Left lung (tissue), 10 donors: Measurements from ENCODE around the gene CES4A. TPM values are rescaled to one million over a fixed set of nuclear protein-coding genes. Genes with fewer than 3 reads are reported as not detected.
"Not testable (repeated sequence)": the region's sequence is repeated elsewhere in the genome, so short reads cannot be mapped to it uniquely, and the experiment has no call there.

Source experiments
- ATAC-seq: fragments of 200-7000 bp; cut with Tn5 transposase; one replicate; pipeline ENCODE4 v1.9.1; 2020; ENCODE audit warnings: moderate library complexity
- DNase-seq, 4 donors: peaks; one replicate each; pipeline ENCODE4 v3.0.0-alpha.2; 2013 to 2020
- H3K27ac ChIP-seq, 2 donors: fragments of 200-600 bp; sonication (generic) in 1 of 2; one replicate each; pipeline versions ENCODE4 v1.5.0 to v1.8.0; 2020 to 2021
- H3K27me3 ChIP-seq, 2 donors: fragments of 200-600 bp; sonication (generic) in 1 of 2; one replicate each; pipeline versions ENCODE4 v1.5.0 to v1.8.0; 2020 to 2021
- H3K36me3 ChIP-seq, 2 donors: fragments of 200-600 bp; sonication (generic) in 1 of 2; one replicate each; pipeline versions ENCODE4 v1.5.0 to v1.8.0; 2020 to 2021
- H3K4me1 ChIP-seq, 2 donors: fragments of 200-600 bp; one replicate each; pipeline ENCODE4 v1.8.0; 2021
- H3K4me3 ChIP-seq, 2 donors: fragments of 200-600 bp; sonication (generic) in 1 of 2; one replicate each; pipeline versions ENCODE4 v1.5.0 to v1.8.0; 2020 to 2021; ENCODE audit warnings: mild to moderate bottlenecking in 1 of 2
- H3K9me3 ChIP-seq, 2 donors: fragments of 200-600 bp; sonication (generic) in 1 of 2; one replicate each; pipeline versions ENCODE4 v1.5.0 to v1.8.0; 2020 to 2021
- intact Hi-C, 2 donors: fragments of 100-400 bp; cut with DNase I; formaldehyde crosslinking; loops; one replicate each; pipeline versions ENCODE4 v1.11.2 to v1.14.2; 2022
- polyA plus RNA-seq, 6 donors: library from polyadenylated mRNA; unstranded; fragments of 120-200 nt; gene quantifications; one replicate each; pipeline ENCODE4 v1.2.1, GENCODE V29; 2013; ENCODE audit not compliant: insufficient read length in 6 of 6
- total RNA-seq, 2 donors: library from RNA; stranded (reverse); fragmentation: NEBNext Ultra II Directional; extraction: Animal tissue kit (Norgen Biotek cat#: 25700); gene quantifications; one replicate each; pipeline ENCODE4 v1.2.1, GENCODE V29; 2021
- TF ChIP-seq, protein P1 (sequence below), 2 donors: fragments of 200-600 bp; sonication (generic) in 1 of 2; IDR thresholded peaks; one replicate each; pipeline versions ENCODE4 v1.5.0 to v1.8.0; 2021; ENCODE audit warnings: antibody characterized with exemption in 2 of 2
- donor health status: DM: no; HTN: yes; CAD: no.
- donor health status: DM: no; HTN: no; CAD: no.

The CES4A gene
- total and polyA plus RNA-seq, 8 donors: 6.1 to 14.3 (median 8.0) TPM

DNA sequence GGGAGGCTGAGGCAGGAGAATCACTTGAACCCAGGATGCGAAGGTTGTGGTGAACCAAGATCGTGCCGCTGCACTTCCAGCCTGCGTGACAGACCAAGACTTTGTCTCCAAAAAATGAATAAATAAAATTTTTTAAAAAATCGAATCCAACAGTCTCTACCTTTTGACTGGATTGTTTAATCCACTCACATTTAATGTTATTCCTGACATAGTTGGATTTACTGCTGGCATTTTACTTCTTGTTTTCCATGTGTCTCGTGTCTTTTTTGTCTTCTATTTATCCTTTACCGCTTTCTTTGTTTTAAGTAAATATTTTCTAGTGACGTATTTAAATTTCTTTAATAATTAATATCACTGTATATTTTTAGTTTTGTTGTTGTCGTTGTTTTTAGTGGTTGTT, 5.4 kb upstream of the CES4A start:
- H3K4me1 ChIP-seq: no peaks in the 10 kb centered on the region
- H3K9me3 ChIP-seq: no peaks in the 10 kb centered on the region
- ATAC-seq (no peak), DNase-seq (no peak)
- no peaks in the 10 kb centered on the region for H3K36me3 ChIP-seq
- intact Hi-C loops: no loop called here
- no peak overlapping the region for H3K4me3 ChIP-seq
- no peaks in the 10 kb centered on the region for H3K27me3 ChIP-seq
- no peak overlapping the region for H3K27ac ChIP-seq
- TF ChIP-seq, protein P1, sequence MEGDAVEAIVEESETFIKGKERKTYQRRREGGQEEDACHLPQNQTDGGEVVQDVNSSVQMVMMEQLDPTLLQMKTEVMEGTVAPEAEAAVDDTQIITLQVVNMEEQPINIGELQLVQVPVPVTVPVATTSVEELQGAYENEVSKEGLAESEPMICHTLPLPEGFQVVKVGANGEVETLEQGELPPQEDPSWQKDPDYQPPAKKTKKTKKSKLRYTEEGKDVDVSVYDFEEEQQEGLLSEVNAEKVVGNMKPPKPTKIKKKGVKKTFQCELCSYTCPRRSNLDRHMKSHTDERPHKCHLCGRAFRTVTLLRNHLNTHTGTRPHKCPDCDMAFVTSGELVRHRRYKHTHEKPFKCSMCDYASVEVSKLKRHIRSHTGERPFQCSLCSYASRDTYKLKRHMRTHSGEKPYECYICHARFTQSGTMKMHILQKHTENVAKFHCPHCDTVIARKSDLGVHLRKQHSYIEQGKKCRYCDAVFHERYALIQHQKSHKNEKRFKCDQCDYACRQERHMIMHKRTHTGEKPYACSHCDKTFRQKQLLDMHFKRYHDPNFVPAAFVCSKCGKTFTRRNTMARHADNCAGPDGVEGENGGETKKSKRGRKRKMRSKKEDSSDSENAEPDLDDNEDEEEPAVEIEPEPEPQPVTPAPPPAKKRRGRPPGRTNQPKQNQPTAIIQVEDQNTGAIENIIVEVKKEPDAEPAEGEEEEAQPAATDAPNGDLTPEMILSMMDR (IDR thresholded peaks at IDR 0.05): no peak

DNA sequence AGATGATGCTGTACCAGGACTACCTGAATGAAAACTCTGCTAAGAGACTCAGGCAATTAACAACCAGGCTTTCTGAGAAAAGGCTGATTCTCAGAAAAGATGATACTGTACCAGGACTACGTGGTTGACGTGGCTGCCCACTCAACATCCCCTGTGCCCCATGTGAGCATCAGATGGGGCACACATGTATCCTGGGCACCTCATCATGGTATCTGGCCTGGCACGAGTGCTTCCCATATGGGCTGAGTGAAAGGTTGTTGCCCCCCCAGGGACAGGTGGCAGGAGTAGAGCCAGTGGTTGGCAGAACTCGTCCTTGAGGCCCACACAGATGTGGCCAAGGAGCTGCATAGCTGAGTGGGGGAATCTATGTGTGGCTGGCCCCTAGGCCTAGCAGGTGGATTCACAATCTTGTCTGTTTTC, 3.5 kb upstream of the CES4A start:
- ATAC-seq: no peak
- TF ChIP-seq, protein P1 (IDR thresholded peaks at IDR 0.05): no peak

DNA sequence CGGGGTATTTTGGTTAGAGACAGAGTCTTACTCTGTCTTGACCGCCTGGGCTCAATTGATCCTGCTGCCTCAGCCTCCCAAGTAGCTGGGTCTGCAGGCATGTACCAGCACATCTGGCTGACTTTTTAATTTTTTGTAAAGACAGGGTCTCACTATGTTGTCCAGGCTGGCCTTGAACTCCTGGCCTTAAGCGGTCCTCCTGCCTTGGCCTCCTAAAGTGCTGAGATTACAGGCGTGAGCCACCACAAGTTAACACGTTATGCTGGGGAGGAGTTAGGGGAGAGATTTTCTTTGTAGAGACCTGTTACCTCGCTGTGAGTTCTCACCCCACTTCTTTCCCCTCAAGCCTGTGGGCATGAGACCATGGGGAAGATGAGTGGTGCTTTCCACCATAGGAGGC, 1.8 kb upstream of the CES4A start:
- DNase-seq (no peak), ATAC-seq (no peak)
- H3K27me3 ChIP-seq: no peaks in the 10 kb centered on the region
- no peaks in the 10 kb centered on the region for H3K36me3 ChIP-seq
- H3K27ac ChIP-seq: no peak overlapping the region
- intact Hi-C loops: no loop called here
- TF ChIP-seq, protein P1 (IDR thresholded peaks at IDR 0.05): no peak
- no peaks in the 10 kb centered on the region for H3K9me3 ChIP-seq
- no peak overlapping the region for H3K4me3 ChIP-seq
- no peaks in the 10 kb centered on the region for H3K4me1 ChIP-seq

More for the DNA sequence above, 3.5 kb upstream of the CES4A start:
- Histone ChIP-seq H3K9me3 (no peaks in the 10 kb centered on the region), H3K27me3 (no peaks in the 10 kb centered on the region), H3K4me1 (no peaks in the 10 kb centered on the region), H3K27ac (no peak overlapping the region), H3K4me3 (no peak overlapping the region), H3K36me3 (no peaks in the 10 kb centered on the region)
- no peak for DNase-seq
- intact Hi-C loops: no loop called here

DNA sequence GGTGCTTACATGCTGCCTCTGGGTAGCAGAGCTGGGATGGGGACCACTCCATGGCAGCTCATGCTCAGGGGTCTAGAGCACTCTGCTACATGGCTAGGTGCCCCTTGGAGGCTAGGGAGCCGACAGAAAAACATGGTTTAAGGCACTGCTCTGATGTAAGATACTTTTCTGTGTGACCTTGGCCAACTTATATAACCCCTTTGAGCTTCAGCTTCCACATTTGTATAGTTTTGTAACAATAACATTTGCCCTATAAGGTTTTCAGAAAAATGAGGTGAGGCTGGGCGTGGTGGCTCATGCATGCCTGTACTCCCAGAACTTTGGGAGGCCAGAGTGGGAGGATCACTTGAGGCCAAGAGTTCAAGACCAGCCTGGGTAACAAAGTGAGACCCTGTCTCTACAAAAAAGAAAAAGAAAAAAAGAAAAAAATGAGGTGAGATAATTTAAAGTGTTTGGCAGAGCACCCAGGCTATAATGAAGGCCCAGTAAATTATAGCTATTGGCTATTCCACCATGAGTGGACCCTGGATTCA, 3.2 kb downstream of the CES4A start:
- intact Hi-C loops: no loop called here
- H3K4me1 ChIP-seq: peaks cover 0 to 5% of the 10 kb centered on the region in 2 donors
- ATAC-seq (no peak), DNase-seq (no peak)
- H3K36me3 ChIP-seq: no peaks in the 10 kb centered on the region
- no peak overlapping the region for H3K4me3 ChIP-seq
- H3K9me3 ChIP-seq: no peaks in the 10 kb centered on the region
- no peaks in the 10 kb centered on the region for H3K27me3 ChIP-seq
- TF ChIP-seq, protein P1 (IDR thresholded peaks at IDR 0.05): no peak
- H3K27ac ChIP-seq: no peak overlapping the region

DNA sequence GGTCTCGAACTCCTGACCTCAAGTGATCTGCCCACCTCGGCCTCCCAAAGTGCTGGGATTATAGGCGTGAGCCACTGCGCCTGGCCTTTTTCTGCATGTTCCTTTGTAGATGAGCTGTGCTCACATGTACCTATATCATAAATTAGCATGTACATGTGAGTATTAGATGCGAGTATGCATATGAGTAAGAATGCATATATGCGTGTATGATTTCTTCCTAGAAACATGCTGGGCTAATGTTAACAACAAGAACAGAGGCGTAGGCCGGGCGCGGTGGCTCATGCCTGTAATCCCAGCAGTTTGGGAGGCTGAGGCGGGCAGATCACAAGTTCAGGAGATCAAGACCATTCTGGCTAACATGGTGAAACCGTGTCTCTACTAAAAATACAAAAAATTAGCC, 5.2 kb downstream of the CES4A start:
- DNase-seq, H3K9me3 ChIP-seq, ATAC-seq, H3K36me3 ChIP-seq, H3K4me3 ChIP-seq, H3K4me1 ChIP-seq, H3K27ac ChIP-seq, H3K27me3 ChIP-seq, intact Hi-C loops: not testable (repeated sequence)
